GM23248 (cell line): ENCODE results near the gene VAV2. TPM values are rescaled to one million over a fixed set of nuclear protein-coding genes. Genes with fewer than 3 reads are reported as not detected.

Experiments
- DNase-seq: peaks from one replicate; pipeline ENCODE4 v3.0.0-alpha.2; 2015
- H2AFZ ChIP-seq: fragments of 200-600 bp; sonication (generic); 2 replicates; pipeline ENCODE4 v1.6.1; 2016; ENCODE audit warnings: antibody characterized with exemption
- H3F3A ChIP-seq: fragments of 200-600 bp; sonication (generic); 2 replicates; pipeline ENCODE4 v1.6.1; 2016; ENCODE audit warnings: mild to moderate bottlenecking, antibody characterized with exemption, mixed run types; ENCODE audit not compliant: insufficient read depth
- H3K27ac ChIP-seq: fragments of 200-600 bp; sonication (generic); 2 replicates; pipeline ENCODE4 v1.5.1; 2016; ENCODE audit warnings: mild to moderate bottlenecking
- H3K27me3 ChIP-seq: fragments of 200-600 bp; sonication (generic); replicated peaks from 2 replicates; pipeline ENCODE4 v1.6.1; 2016; ENCODE audit warnings: mild to moderate bottlenecking; ENCODE audit not compliant: insufficient read depth
- H3K36me3 ChIP-seq: fragments of 200-600 bp; sonication (generic); 2 replicates; pipeline ENCODE4 v1.6.1; 2016; ENCODE audit warnings: low read depth, mild to moderate bottlenecking
- H3K4me1 ChIP-seq: fragments of 200-600 bp; sonication (generic); 2 replicates; pipeline ENCODE4 v1.6.1; 2016; ENCODE audit warnings: mild to moderate bottlenecking; ENCODE audit not compliant: insufficient read depth
- H3K4me2 ChIP-seq: fragments of 200-600 bp; sonication (generic); one replicate; pipeline ENCODE4 v1.6.1; 2016; ENCODE audit warnings: mild to moderate bottlenecking; ENCODE audit not compliant: unreplicated experiment
- H3K4me3 ChIP-seq: fragments of 200-600 bp; sonication (generic); 2 replicates; pipeline ENCODE4 v1.5.1; 2016; ENCODE audit warnings: mild to moderate bottlenecking
- H3K79me2 ChIP-seq: fragments of 200-600 bp; sonication (generic); 2 replicates; pipeline ENCODE4 v1.6.1; 2016; ENCODE audit warnings: mild to moderate bottlenecking; ENCODE audit not compliant: insufficient read depth
- H3K9ac ChIP-seq: fragments of 200-600 bp; sonication (generic); 2 replicates; pipeline ENCODE4 v1.6.1; 2016; ENCODE audit warnings: mild to moderate bottlenecking
- H3K9me2 ChIP-seq: fragments of 200-600 bp; sonication (generic); 2 replicates; pipeline ENCODE4 v1.6.1; 2016; ENCODE audit warnings: mixed run types, mild to moderate bottlenecking, moderate library complexity; ENCODE audit not compliant: insufficient read depth
- H3K9me3 ChIP-seq: fragments of 200-600 bp; sonication (generic); one replicate; pipeline ENCODE4 v1.6.1; 2017; ENCODE audit warnings: low read depth
- H4K20me1 ChIP-seq: fragments of 200-600 bp; sonication (generic); 2 replicates; pipeline ENCODE4 v1.6.0; 2016; ENCODE audit not compliant: insufficient read depth
- EZH2 ChIP-seq: fragments of 200-600 bp; sonication (generic); IDR thresholded peaks from 2 replicates; pipeline ENCODE4 v1.6.1; 2018; ENCODE audit warnings: antibody characterized with exemption, mild to moderate bottlenecking; ENCODE audit not compliant: insufficient read depth, poor library complexity, severe bottlenecking
- EZH2phosphoT487 ChIP-seq: fragments of 200-600 bp; sonication (generic); IDR thresholded peaks from 2 replicates; pipeline ENCODE4 v1.6.1; 2018; ENCODE audit warnings: antibody characterized with exemption, moderate library complexity, mild to moderate bottlenecking, low read depth; ENCODE audit not compliant: insufficient read depth
- WGBS, 2 experiments: methylation state at CpG; one replicate each; pipeline ENCODE4 v1.1.6; 2015 to 2017; ENCODE audit warnings: low lambda C conversion rate in 2 of 2, low coverage in 1 of 2; ENCODE audit errors: missing lambda C conversion rate in 2 of 2; 5-methylcytosine and 5-hydroxymethylcytosine counted together
- in situ Hi-C: fragments of 300-500 bp; cut with MboI; formaldehyde crosslinking; loops from 2 replicates; pipeline ENCODE4 v1.15.0; 2020
- polyA plus RNA-seq: library from polyadenylated mRNA; unstranded; fragments of >200 nt; fragmentation: Nextera tagmentation; extraction: Ambion mirVana; gene quantifications from 2 replicates; pipeline ENCODE4 v1.2.1, GENCODE V29; 2016
- total RNA-seq: library from RNA; depleted of rRNA; stranded (reverse); fragments of >200 nt; shearing (Covaris generic); gene quantifications from 2 replicates; pipeline ENCODE4 v1.2.3, GENCODE V29; 2014

Gene VAV2
- total and polyA plus RNA-seq, 2 experiments from 2014 or later, result 6.7 to 9.0 TPM

GRCh38 chr9:133791735-133792649 is 200.1 kb downstream of the VAV2 start:
- H3F3A ChIP-seq, result no peaks in the 10 kb centered on the region
- DNase-seq, result no peak
- H3K4me3 ChIP-seq, result no peak overlapping the region
- H4K20me1 ChIP-seq, result no peaks in the 10 kb centered on the region
- no peak overlapping the region for H2AFZ ChIP-seq
- peaks cover 3% of the 10 kb centered on the region; the same call in 1 of the 2 replicates for H3K4me1 ChIP-seq
- H3K9me2 ChIP-seq, result no peaks in the 10 kb centered on the region
- H3K9me3 ChIP-seq, result no peaks in the 10 kb centered on the region
- H3K27me3 ChIP-seq, result no peaks in the 10 kb centered on the region
- in situ Hi-C loops, result loop anchor here (25.0 kb wide), 1 partner anchor 320 kb away; no protein-coding TSS in a partner anchor
- no peak overlapping the region for H3K9ac ChIP-seq
- no peaks in the 10 kb centered on the region for H3K79me2 ChIP-seq
- 85 to 89% methylated on average over 12 to 18 of the region's 18 CpGs for WGBS, 2 experiments
- TF ChIP-seq EZH2phosphoT487, result no peak
- TF ChIP-seq EZH2, result no peak
- no peak overlapping the region for H3K4me2 ChIP-seq
- H3K27ac ChIP-seq, result no peak overlapping the region
- H3K36me3 ChIP-seq, result no peaks in the 10 kb centered on the region

GRCh38 chr9:133791069-133791468 is 201.1 kb downstream of the VAV2 start:
- 93 to 97% methylated on average over 11 to 13 of the region's 13 CpGs for WGBS, 2 experiments
- no peak for TF ChIP-seq EZH2
- TF ChIP-seq EZH2phosphoT487, result no peak
- peaks cover 3% of the 10 kb centered on the region; the same call in 1 of the 2 replicates for H3K4me1 ChIP-seq
- no peaks in the 10 kb centered on the region for H3K79me2 ChIP-seq
- no peak overlapping the region for H3K4me2 ChIP-seq
- in situ Hi-C loops, result loop anchor here (25.0 kb wide), 1 partner anchor 321 kb away; no protein-coding TSS in a partner anchor
- no peaks in the 10 kb centered on the region for H3K27me3 ChIP-seq
- H3K9ac ChIP-seq, result no peak overlapping the region
- H3K9me3 ChIP-seq, result no peaks in the 10 kb centered on the region
- no peaks in the 10 kb centered on the region for H3K36me3 ChIP-seq
- H2AFZ ChIP-seq, result no peak overlapping the region
- no peaks in the 10 kb centered on the region for H3K9me2 ChIP-seq
- no peak overlapping the region for H3K27ac ChIP-seq
- no peak for DNase-seq
- H4K20me1 ChIP-seq, result no peaks in the 10 kb centered on the region
- H3F3A ChIP-seq, result no peaks in the 10 kb centered on the region
- no peak overlapping the region for H3K4me3 ChIP-seq

GRCh38 chr9:133789778-133790177 is 202.3 kb downstream of the VAV2 start:
- no peak for DNase-seq
- H3K9me3 ChIP-seq, result no peaks in the 10 kb centered on the region
- H3K9ac ChIP-seq, result no peak overlapping the region
- no peaks in the 10 kb centered on the region for H3K9me2 ChIP-seq
- no peak overlapping the region for H3K27ac ChIP-seq
- H3F3A ChIP-seq, result no peaks in the 10 kb centered on the region
- no peak overlapping the region for H3K4me3 ChIP-seq
- H3K79me2 ChIP-seq, result no peaks in the 10 kb centered on the region
- no peak overlapping the region for H3K4me2 ChIP-seq
- in situ Hi-C loops, result loop anchor here (5.0 to 25.0 kb wide), 2 partner anchors 203 to 323 kb away; partner anchors contain the start of gene VAV2
- H2AFZ ChIP-seq, result no peak overlapping the region
- TF ChIP-seq EZH2phosphoT487, result no peak
- TF ChIP-seq EZH2, result no peak
- H3K36me3 ChIP-seq, result no peaks in the 10 kb centered on the region
- H4K20me1 ChIP-seq, result no peaks in the 10 kb centered on the region
- no peaks in the 10 kb centered on the region for H3K27me3 ChIP-seq
- 94 to 97% methylated on average over 8 of the region's 8 CpGs for WGBS, 2 experiments
- peaks cover 3% of the 10 kb centered on the region; the same call in 1 of the 2 replicates for H3K4me1 ChIP-seq

GRCh38 chr9:133788819-133789717 is 203.1 kb downstream of the VAV2 start:
- no peak overlapping the region for H2AFZ ChIP-seq

More at GRCh38 chr9:133788819-133789717, 203.1 kb downstream of the VAV2 start:
- in situ Hi-C loops, result loop anchor here (5.0 to 25.0 kb wide), 2 partner anchors 203 to 323 kb away; partner anchors contain the start of gene VAV2
- Histone ChIP-seq H4K20me1 (no peaks in the 10 kb centered on the region), H3K9ac (no peak overlapping the region), H3K4me2 (no peak overlapping the region), H3K36me3 (no peaks in the 10 kb centered on the region), H3K27me3 (no peaks in the 10 kb centered on the region), H3K9me2 (no peaks in the 10 kb centered on the region), H3K9me3 (no peaks in the 10 kb centered on the region), H3F3A (no peaks in the 10 kb centered on the region), H3K4me3 (no peak overlapping the region), H3K4me1 (peaks cover 3% of the 10 kb centered on the region; the same call in 1 of the 2 replicates), H3K79me2 (no peaks in the 10 kb centered on the region), H3K27ac (no peak overlapping the region)
- 88% methylated on average over 34 of the region's 34 CpGs for WGBS, 2 experiments
- no peak for DNase-seq
- TF ChIP-seq EZH2 (no peak), EZH2phosphoT487 (no peak)
